Stimulated activated CD4-positive, alpha-beta T cell treated with anti-CD3 and anti-CD28 coated beads, Interleukin-2, amount 100 ng/mL, for 24 hours (primary cell): ENCODE measurements around the gene ANLN.
"Not testable (repeated sequence)": the region's sequence is repeated elsewhere in the genome, so short reads cannot be mapped to it uniquely, and the experiment has no call there.

Source experiments
- DNase-seq, 2 donors: peaks; one replicate each; pipeline ENCODE4 v3.0.0-alpha.2; 2020

Gene ANLN, protein sequence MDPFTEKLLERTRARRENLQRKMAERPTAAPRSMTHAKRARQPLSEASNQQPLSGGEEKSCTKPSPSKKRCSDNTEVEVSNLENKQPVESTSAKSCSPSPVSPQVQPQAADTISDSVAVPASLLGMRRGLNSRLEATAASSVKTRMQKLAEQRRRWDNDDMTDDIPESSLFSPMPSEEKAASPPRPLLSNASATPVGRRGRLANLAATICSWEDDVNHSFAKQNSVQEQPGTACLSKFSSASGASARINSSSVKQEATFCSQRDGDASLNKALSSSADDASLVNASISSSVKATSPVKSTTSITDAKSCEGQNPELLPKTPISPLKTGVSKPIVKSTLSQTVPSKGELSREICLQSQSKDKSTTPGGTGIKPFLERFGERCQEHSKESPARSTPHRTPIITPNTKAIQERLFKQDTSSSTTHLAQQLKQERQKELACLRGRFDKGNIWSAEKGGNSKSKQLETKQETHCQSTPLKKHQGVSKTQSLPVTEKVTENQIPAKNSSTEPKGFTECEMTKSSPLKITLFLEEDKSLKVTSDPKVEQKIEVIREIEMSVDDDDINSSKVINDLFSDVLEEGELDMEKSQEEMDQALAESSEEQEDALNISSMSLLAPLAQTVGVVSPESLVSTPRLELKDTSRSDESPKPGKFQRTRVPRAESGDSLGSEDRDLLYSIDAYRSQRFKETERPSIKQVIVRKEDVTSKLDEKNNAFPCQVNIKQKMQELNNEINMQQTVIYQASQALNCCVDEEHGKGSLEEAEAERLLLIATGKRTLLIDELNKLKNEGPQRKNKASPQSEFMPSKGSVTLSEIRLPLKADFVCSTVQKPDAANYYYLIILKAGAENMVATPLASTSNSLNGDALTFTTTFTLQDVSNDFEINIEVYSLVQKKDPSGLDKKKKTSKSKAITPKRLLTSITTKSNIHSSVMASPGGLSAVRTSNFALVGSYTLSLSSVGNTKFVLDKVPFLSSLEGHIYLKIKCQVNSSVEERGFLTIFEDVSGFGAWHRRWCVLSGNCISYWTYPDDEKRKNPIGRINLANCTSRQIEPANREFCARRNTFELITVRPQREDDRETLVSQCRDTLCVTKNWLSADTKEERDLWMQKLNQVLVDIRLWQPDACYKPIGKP

DNA sequence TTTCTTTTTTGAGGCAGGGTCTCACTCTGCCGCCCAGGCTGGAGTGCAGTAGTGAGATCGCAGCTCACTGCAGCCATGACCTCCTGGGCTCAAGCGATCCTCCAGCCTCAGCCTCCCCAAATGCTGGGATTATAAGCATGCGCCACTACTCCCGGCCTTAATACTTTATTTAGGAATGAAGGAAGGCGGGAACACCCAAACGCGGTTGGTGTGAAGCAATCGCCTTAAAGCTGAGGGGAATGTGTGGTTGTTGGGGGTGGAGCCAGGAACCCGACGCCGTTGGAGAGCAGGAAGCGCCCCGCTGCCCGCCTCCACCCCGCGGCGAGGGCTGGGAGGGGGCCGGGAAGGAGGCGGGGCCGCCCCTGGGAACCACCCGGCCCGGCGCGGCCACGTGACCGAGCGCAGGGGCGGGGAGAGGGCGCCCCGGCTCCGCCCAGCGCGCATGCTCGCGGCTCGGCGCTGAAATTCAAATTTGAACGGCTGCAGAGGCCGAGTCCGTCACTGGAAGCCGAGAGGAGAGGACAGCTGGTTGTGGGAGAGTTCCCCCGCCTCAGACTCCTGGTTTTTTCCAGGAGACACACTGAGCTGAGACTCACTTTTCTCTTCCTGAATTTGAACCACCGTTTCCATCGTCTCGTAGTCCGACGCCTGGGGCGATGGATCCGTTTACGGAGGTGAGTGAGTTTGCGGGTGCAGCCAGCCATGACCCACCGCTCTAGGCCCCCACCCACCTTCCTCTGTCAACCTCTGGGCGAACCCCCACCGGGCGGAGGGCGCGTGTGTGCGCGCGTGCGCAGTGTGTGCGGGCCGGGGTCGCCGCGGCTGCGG is at the start of gene ANLN:
Gene ANLN, plus strand, starts transcription at position 492 of the 828 bp plus-strand sequence. Its CDS starts 165 bp downstream, at position 657.
- DNase-seq = peak; percentile 86 to 89

DNA sequence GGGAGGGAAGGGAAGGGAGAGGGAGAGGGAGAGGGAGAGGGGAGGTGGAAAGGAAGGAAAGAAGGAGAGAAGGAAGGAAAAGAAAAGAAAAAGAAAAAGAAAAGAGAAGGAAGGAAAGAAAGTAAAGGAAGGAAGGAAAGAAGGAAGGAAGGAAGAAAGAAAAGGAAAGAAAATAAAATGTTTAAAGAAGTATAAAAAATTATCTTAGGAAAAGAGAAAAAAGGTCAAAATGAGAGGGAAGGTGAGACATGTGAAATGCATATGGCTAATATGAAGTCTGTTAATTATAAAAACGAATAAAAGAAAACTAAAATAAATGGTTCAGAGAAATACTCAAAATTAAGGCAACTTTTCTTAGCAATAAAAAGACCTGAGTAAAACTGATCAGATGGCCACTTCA is 46.1 kb upstream of the ANLN start:
- no peak for DNase-seq

DNA sequence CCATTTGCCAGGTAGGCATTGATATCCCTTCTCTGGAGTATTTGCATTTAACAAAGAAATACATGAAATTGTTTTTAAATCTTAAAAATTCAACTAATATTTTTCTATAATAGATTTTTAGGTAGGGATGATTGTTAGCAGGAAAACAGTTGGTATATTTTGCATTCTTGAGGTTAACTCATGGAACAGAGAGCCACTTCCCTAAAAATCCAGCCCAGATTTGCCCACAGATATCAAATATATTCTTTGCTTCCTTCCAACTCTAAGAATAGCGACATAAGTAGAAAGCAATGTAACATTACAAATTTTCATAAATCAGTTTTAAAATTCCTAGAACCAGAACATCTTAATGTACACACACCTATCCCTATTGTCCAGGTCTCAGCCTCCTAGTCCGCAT is 45.0 kb upstream of the ANLN start:
- no peak for DNase-seq

DNA sequence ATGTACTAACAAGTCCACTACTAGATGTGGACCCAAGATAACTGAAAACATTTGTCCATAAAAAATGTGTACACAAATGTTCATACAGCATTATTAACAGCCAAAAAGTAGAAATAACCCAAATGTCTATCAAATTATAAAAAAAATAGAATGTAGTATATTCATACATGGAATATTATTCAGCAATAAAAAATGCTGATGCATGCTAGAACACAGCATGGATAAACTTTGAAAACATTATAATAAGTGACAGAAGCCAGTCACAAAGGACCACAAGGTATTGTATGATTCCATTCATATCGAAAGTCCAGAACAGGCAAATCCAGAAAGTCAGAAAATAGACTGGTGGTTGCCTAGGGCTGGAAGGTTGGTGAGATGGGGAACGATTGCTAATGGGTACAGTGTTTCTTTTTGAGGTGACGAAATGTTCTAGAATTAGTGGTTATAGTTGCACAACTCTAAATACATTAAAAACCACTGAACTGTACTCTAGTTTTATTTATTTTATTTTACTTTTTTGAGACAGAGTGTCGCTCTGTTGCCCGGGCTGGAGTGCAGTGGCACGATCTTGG is 43.3 kb upstream of the ANLN start:
- no peak for DNase-seq

DNA sequence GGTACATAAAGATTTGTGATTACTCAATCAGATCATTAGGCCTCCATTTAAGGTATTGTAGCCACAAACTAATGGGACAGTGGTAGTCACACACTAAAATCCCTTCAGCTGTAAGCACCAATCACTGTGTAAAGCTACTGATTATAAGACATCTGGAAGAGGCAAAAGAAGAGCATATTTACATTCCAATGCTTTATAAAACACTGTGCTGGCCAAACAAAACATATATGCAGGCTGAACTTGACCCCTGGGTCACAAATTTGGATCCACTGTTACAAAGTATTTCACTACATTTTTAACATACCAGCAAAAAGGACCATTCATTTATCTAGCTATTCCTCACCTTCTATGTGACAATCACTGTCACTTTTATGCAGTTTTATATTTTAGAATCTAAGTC is 41.4 kb upstream of the ANLN start:
- DNase-seq = no peak

DNA sequence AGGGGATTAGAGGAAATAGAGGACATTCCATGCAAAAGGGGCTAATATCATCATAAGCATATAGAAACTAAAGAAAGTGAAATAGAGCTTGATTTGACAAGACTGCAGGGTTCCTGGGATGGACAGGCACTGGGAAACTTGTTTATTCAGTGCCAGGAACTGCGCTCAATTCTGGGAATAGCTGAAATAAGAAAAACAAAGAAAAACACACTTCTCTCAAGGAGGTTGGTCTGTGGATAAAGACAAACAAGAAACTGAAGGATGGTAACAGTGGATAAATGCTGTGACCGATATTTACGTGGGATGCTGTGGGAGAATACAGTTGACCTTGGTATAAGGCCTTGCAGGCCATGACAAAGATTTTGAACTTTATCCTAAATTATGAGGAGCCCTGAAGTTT is 40.9 kb upstream of the ANLN start:
- no peak for DNase-seq

DNA sequence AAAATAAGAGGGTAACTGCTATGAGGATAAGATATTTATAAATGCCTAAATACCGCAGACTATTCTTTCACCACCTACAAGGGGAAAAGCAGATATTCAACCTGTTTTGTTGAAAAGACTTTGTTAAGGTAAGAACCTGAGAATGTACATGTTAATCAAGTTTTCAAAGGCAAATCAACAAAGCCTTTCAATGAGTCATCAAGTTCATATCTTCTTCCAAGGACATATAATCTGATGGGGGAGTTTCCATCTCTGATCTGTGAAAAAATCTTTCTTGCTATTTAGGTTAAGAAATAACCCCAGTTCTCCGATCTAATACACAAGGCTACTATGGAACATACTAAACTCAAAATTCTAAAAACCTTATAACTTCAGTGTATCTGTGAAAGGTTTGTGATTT is 40.0 kb upstream of the ANLN start:
- no peak for DNase-seq

DNA sequence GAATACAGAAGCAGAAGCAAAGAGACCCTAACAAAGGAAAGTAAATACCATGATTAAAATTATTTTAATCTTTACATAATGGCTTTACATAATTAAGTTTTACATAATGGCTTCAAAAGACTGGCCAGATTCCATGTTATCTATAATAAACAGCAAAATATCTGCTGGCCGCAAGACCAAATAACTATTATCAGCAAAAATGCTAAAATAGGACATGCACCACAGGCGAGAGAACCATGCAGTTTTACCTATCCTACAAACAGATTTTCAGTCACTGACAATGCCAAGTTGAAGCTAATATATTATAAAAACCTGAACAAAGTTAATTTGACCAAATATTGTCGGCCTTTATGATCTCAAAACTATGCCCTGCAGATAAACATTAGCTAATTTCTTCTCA is 34.2 kb upstream of the ANLN start:
- DNase-seq = no peak

DNA sequence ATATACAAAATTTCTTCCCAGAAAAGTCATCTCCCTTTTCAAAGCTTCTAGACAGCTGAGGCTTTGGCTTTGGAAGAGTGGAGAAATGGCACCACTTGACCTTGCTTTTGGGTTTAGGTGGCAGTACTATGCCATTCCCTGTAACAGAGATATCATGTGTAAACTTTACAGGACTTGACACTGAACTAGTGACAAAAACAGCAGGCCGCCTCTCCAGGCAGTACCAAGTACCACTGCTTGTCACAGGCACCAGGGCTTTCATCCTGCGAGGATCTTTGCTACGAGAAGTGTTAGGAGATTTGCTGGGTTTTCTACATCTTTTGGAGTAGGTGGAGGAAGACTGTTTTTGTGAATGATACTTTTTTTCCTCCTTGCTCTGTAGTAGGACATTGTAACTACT is 32.6 kb upstream of the ANLN start:
- DNase-seq = no peak

DNA sequence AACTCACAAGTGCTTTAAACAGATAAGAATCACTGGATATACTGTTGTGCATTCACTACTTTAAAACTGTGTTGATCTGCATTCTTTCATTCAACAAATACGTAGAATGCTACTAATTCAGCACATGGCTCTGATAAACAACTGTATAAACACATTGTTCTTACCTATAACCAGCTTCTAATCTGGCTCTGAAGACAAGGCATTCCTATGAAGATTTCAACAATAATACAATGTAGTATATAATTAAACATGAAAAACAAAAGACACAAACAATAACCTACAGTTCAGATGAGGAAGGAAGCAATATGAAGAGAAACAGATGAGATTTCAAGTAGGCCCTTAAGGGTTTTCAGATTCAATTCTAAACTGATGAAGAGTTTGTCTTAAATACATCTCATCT is 31.1 kb upstream of the ANLN start:
- DNase-seq = no peak

DNA sequence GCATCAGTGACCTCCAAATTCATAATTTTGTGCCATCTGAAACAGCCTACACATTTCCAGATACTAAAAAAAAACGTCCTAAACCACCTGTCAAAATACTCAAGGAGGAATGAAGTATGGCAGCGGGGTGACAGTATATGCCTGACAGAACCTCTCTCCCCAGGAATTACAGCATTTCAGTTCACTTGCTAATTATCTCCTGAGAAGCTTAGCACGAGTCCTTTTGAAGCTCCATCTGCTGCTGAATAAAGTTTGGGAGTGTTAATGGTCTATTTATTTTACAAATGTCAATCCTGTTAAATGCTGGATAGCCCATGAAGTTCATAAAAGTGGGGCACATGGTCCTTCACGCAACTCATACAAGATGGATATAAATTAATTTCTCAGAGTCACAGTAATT is 29.4 kb upstream of the ANLN start:
- DNase-seq = no peak

DNA sequence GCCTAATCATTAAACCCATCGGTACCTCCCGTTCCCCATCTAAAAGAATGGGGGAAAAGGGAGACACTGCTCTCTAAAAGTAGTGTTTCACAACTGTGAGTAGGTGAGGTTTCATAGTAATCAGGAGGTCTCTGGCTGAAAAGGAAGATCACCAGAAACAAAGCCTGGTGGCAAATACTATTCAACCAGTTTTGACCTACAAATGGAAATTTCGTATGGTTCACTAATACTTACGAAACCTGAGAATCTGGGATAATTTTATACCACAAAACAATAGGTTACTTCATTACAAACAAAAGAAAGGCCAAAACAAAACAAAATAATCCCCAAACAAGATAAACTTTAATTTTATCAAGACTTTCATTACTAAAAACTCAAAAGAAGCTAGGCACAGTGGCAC is 28.4 kb upstream of the ANLN start:
- no peak for DNase-seq

DNA sequence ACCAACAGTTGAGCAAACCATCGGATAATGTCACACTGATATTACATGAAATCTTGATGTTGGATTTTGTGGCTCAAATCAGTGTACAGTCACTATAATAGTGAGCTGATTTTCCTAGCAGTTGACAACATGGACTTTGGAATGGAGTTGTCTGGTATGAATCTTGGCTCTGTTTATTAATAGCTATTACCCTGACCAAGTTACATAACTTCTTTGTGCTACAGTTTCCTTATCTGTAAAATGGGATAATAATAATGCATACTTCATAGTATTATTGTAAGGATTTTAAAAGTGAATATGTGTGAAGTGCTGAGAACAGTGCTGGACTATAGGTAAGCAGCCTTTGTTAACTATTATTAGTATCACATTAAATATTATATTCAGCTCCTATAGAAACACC is 26.1 kb upstream of the ANLN start:
- no peak for DNase-seq

DNA sequence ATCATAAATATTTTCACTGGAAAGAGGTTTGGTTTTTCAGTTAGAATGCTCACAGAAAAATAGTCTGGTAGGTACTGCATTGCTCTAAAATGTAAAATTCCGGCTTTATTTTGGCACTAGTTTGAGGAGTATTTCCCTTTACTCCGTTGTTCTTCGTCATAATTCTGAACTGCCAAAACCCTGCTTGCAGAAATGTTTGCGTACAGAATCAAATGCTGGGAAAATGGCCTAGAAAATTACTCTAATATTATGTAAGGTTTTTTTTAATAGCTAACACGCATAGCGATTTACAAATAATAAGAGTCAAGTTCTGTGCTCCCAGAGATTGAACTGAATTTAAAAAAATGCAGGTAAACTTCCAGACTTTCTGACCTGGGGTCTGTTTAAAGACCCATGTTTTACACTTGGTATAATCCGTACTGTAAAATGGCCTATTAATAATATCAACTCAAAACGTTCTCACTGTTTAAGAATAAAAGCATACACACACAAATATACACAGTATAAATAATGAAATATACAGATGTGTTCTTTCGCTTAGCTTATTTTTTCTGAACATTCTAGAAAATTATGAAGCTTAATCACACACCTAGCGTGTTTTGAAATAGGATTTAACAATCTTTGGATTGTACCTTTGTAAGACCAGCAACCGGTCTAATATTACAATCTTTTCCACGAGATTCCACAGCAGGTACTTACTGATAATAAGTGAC is 23.5 kb upstream of the ANLN start:
- DNase-seq = no peak

DNA sequence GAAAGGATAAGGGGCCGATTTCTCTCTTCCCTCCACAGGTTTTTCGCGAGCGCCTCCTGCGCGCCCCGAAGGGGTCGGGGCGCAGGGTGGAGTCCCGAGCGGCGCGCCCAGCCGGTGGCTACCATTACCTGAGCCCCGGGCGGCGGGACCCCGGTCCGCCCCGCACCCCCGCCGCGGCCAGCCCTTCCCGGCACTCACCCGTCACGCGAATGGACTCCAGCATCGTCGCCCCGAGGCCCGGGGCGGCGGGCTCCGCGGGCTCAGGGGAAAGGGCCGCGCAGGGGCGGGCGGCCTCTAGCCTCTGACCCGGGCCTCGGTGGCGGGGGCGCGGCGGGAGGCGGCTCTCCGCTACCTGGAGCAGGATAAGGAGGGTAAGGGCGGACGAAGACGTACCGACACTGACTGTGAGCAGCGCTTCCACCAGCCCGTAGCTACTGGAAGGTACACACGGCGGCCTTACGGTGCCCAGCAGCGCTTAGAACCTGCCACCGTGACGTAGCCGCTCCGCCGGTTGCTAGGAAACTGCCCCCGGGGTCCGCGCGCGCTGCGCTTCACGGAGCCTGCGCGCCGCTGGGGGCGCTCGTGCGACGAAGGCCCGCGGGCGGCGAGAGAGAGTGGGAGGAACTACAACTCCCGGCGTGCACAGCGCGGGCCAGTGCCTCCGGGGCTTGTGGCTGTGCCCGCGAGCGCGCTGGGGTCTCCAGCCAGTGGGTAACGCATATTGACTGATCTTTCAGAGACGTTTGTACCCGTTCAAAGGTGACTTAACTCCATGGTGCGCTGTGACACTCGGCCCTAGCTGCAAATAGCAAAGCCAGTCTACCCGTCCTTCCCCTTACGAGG is 22.7 kb upstream of the ANLN start:
- peak; percentile 91 to 92 for DNase-seq

DNA sequence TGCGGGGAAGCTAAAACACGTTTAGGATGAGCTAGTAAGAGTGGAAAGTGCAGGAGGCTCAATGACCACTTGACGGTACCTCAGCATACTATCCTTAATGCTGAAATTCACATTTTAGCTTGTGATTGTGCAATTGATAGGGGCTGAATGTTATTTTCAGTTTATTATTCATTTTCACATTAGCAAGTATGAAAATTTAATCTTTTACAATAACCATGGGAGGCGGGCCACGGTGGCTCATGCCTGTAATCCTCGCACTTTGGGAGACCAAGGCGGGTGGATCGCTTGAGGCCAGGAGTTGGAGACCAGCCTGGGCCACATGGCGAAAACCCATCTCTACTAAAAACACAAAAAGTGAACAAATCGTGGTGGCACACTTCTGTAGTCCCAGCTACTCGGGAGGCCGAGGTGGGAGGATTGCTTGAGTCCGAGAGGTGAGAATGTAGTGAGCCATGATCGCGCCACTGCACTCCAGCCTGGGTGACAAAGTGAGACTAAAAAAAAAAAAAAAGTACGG is 22.0 kb upstream of the ANLN start:
- no peak for DNase-seq

DNA sequence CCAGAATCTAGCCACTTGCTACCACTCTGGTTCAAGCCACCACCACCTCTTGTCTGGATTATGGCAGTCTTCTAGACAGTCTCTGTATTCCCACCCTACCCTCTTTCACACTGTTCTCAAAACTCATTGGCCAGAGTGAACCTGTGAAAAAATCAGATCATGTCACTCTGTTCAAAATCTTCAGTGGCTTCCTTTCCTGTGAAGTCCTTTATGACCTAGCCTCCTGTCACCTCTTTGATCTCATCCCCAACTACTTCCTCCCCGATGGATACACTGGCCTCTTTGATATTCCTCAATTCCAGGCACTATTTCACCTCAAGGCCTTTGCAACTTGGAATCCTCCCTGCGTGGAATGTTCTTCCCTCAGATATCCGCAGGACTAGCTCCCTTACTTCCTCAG is 21.2 kb upstream of the ANLN start:
- no peak for DNase-seq

DNA sequence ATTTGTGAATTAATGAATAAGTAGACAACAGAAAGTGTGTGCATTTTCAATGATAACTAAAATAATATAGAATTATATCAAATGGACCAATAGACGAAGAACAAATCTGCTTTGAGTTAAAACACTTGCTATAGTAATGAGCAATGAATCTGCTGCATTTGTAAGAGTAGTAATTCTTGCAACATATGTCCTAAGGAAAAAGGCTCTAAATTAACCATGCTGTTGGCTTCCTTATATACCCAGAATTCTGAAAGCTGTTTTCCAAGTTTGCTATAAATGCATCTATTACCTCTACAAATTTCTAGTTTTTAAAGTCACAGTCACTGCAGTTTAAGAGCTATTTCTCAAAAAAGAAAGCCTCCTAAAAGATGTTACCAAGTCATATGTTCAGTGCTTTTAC is 20.5 kb upstream of the ANLN start:
- DNase-seq = no peak

DNA sequence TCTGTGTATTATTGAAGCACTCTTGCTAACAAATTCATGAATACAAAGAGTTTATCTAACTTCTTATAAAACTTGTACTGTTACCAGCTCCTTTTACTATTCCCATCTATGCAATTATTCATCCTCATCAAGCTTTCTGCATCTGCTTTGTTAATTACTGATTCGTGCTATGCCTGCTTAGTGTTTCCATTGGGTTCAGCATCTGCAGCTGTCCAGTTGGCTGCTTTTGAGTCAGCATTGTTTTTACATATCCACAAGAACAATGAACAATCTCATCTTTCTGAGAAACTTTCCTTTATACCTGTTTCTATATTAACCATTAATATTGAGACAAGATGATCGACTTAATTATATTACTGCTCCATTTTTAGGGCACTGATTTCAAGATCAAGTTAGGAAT is 19.6 kb upstream of the ANLN start:
- no peak for DNase-seq

DNA sequence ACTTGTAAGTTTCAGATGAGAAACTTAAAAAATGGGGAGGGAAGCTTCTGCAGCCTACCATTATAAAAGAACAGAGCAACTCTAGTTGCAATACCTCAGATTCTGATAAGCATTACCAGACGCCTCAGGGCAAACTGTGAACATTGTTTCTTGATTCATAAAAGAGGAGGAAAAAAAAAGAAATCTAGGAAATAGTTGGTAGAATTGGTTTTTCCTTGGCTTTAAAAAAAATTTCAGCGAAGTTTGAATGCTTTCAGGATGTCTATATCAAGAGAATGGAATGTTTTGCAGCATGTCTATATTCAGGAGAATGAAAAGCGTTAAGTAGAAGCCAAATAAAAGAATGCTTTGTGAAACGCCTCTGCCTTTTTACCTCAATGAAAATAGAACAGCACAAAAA is 17.5 kb upstream of the ANLN start:
- no peak for DNase-seq

DNA sequence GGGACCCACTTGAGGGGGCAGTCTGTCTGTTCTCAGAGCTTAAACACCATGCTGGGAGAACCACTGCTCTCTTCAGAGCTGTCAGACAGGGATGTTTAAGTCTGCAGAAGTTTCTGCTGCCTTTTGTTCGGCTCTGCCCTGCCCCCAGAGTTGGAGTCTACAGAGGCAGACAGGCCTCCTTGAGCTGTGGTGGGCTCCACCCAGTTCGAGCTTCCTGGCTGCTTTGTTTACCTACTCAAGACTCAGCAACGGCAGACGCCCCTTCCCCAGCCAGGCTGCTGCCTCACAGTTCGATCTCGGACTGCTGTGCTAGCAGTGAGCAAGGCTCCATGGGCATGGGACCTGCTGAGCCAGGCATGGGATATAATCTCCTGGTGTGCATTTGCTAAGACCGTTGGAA is 11.1 kb upstream of the ANLN start:
- not testable (repeated sequence) for DNase-seq
